B cell (primary cell): ENCODE results near the gene CUBN. TPM values are rescaled to one million over a fixed set of nuclear protein-coding genes. Genes with fewer than 3 reads are reported as not detected.

Experiments used
- ATAC-seq: fragments of 200-7000 bp; cut with Tn5 transposase; one replicate; pipeline ENCODE4 v1.10.0; 2021; ENCODE audit warnings: low read depth, mild to moderate bottlenecking, moderate number of reproducible peaks, moderate library complexity
- CTCF ChIA-PET: fragments of 350-600 bp; sonication (Branson Sonifier 250); formaldehyde crosslinking; loops from one replicate; lab custom pipeline; 2021; ENCODE audit warnings: antibody characterized with exemption, inconsistent platforms; lab: Charles Lee
- POLR2A ChIA-PET: fragments of 350-600 bp; sonication (Branson Sonifier 250); formaldehyde crosslinking; loops from one replicate; lab custom pipeline; 2021; ENCODE audit warnings: antibody characterized with exemption; lab: Charles Lee
- DNase-seq: peaks from one replicate; pipeline ENCODE4 v3.0.0; 2013
- H2AFZ ChIP-seq: 2 replicates; pipeline ENCODE4 v1.6.1; 2012; ENCODE audit warnings: mild to moderate bottlenecking, low read depth, low read length; ENCODE audit not compliant: insufficient read depth, poor library complexity, severe bottlenecking
- H3K27ac ChIP-seq, 2 donors: 1 replicate in 1 of 2; 2 replicates in 1 of 2; pipeline ENCODE4 v1.5.1; 2012 to 2013; ENCODE audit warnings: low read length in 2 of 2, mild to moderate bottlenecking in 2 of 2, moderate library complexity in 1 of 2
- H3K27me3 ChIP-seq, 4 experiments: fragments of 200-600 bp in 1 of 4; sonication (generic) in 1 of 4; replicated peaks in 1 of 4; 1 replicate in 2 of 4; 2 replicates in 2 of 4; pipeline versions ENCODE4 v1.6.1 to v1.7.0; 2013 to 2016; ENCODE audit warnings: low read length in 3 of 4, mild to moderate bottlenecking in 2 of 4, mixed read lengths in 1 of 4, moderate library complexity in 1 of 4; ENCODE audit not compliant: insufficient read depth in 4 of 4, control insufficient read depth in 3 of 4; ENCODE audit errors: control extremely low read depth in 1 of 4
- H3K36me3 ChIP-seq, 2 experiments: replicated peaks in 1 of 2; 1 replicate in 1 of 2; 2 replicates in 1 of 2; pipeline versions ENCODE4 v1.6.1 to v1.7.1; 2013; ENCODE audit warnings: low read length in 1 of 2; ENCODE audit not compliant: insufficient read depth in 2 of 2, control insufficient read depth in 1 of 2; ENCODE audit errors: control extremely low read depth in 1 of 2, extremely low read depth in 1 of 2
- H3K4me1 ChIP-seq, 2 donors: fragments of 200-600 bp in 1 of 2; sonication (generic) in 1 of 2; 1 replicate in 1 of 2; 2 replicates in 1 of 2; pipeline versions ENCODE4 v1.5.1 to v1.6.1; 2013 to 2017; ENCODE audit warnings: low read length in 2 of 2; ENCODE audit not compliant: control insufficient read depth in 2 of 2, insufficient read depth in 2 of 2
- H3K4me2 ChIP-seq: replicated peaks from 2 replicates; pipeline ENCODE3; 2012; ENCODE audit warnings: mild to moderate bottlenecking, low read depth, low read length; ENCODE audit not compliant: poor library complexity, severe bottlenecking
- H3K4me3 ChIP-seq, 5 experiments: fragments of 200-600 bp in 1 of 5; sonication (generic) in 1 of 5; 1 replicate in 3 of 5; 2 replicates in 2 of 5; pipeline versions ENCODE4 v1.5.1 to v1.7.0; 2011 to 2016; ENCODE audit warnings: low read length in 4 of 5, mild to moderate bottlenecking in 4 of 5, low read depth in 2 of 5, control low read depth in 1 of 5, moderate library complexity in 1 of 5; ENCODE audit not compliant: insufficient read depth in 1 of 5; ENCODE audit errors: control extremely low read depth in 1 of 5, extremely low read depth in 1 of 5
- H3K79me2 ChIP-seq: fragments of 200-600 bp; sonication (generic); one replicate; pipeline ENCODE4 v1.6.0; 2016; ENCODE audit warnings: low read length; ENCODE audit not compliant: control insufficient read depth, insufficient read depth
- H3K9ac ChIP-seq: fragments of 200-600 bp; sonication (generic); 2 replicates; pipeline ENCODE4 v1.6.1; 2017; ENCODE audit warnings: mild to moderate bottlenecking, low read length, moderate library complexity
- H3K9me3 ChIP-seq, 3 donors: one replicate each; pipeline versions ENCODE4 v1.6.1 to v1.7.1; 2013; ENCODE audit warnings: low read length in 2 of 3; ENCODE audit not compliant: control insufficient read depth in 2 of 3, insufficient read depth in 1 of 3; ENCODE audit errors: control extremely low read depth in 1 of 3
- H4K20me1 ChIP-seq: 2 replicates; pipeline ENCODE4 v1.6.0; 2012; ENCODE audit warnings: mild to moderate bottlenecking, low read length; ENCODE audit not compliant: insufficient read depth, control insufficient read depth, poor library complexity, severe bottlenecking
- H3K27ac Mint-ChIP-seq: one replicate; pipeline ENCODE4 v1.8.0; 2021; ENCODE audit warnings: mixed read lengths
- H3K27me3 Mint-ChIP-seq: one replicate; pipeline ENCODE4 v1.8.0; 2021; ENCODE audit warnings: mixed read lengths
- H3K4me1 Mint-ChIP-seq: one replicate; pipeline ENCODE4 v1.8.0; 2021; ENCODE audit warnings: mixed read lengths
- H3K4me3 Mint-ChIP-seq: one replicate; pipeline ENCODE4 v1.8.0; 2021; ENCODE audit warnings: mixed read lengths
- H3K9me3 Mint-ChIP-seq: one replicate; pipeline ENCODE4 v1.8.0; 2022; ENCODE audit warnings: mixed read lengths; ENCODE audit not compliant: insufficient read depth
- EZH2 ChIP-seq: IDR thresholded peaks from 2 replicates; pipeline ENCODE4 v1.6.1; 2012; ENCODE audit warnings: borderline replicate concordance, low read depth, mild to moderate bottlenecking, moderate library complexity, low read length; ENCODE audit not compliant: insufficient read depth, poor library complexity, severe bottlenecking
- WGBS: methylation state at CpG from one replicate; pipeline ENCODE4 v1.1.5; 2013; ENCODE audit warnings: missing lambda C conversion rate; ENCODE audit not compliant: insufficient coverage; 5-methylcytosine and 5-hydroxymethylcytosine counted together
- intact Hi-C: fragments of 100-400 bp; cut with micrococcal nuclease; formaldehyde crosslinking; loops from one replicate; pipeline ENCODE4 v1.10.0; 2022
- polyA plus RNA-seq: library from polyadenylated mRNA; depleted of rRNA; stranded (reverse); fragments of >200 nt; gene quantifications from 2 replicates; pipeline ENCODE4 v1.2.3, GENCODE V29; 2012
- total RNA-seq, 2 donors: library from RNA; stranded (reverse); fragments of 120-200 nt in 1 of 2; gene quantifications; 1 replicate in 1 of 2; 2 replicates in 1 of 2; pipeline versions ENCODE4 v1.2.3 to v1.2.4, GENCODE V29; 2013 to 2022
- TF ChIP-seq, protein P1 (sequence below): fragments of 200-600 bp; IDR thresholded peaks from one replicate; pipeline ENCODE4 v1.8.0; 2022; ENCODE audit warnings: antibody characterized with exemption, mild to moderate bottlenecking

The CUBN gene
- total and polyA plus RNA-seq, 2 donors (not counting 1 experiment from before 2014, with no cell fraction given) = 4.2 to 5.7 TPM

GRCh38 chr10:17140386-17140761, 10.8 kb upstream of the CUBN start:
- H3K4me2 ChIP-seq = no peak overlapping the region
- no peak overlapping the region for H3K4me3 Mint-ChIP-seq
- ChIA-PET CTCF (interaction anchor here (0.9 kb wide), 1 partner anchor 43 kb away, joined by 3 read pairs; no protein-coding TSS in a partner anchor), POLR2A (no interaction called here)
- no peaks in the 10 kb centered on the region for H3K36me3 ChIP-seq
- no peaks in the 10 kb centered on the region for H3K4me1 Mint-ChIP-seq
- H3K27me3 Mint-ChIP-seq = no peaks in the 10 kb centered on the region
- ATAC-seq (no peak), DNase-seq (no peak)
- H3K27me3 ChIP-seq = no peaks in the 10 kb centered on the region
- TF ChIP-seq, protein P1, sequence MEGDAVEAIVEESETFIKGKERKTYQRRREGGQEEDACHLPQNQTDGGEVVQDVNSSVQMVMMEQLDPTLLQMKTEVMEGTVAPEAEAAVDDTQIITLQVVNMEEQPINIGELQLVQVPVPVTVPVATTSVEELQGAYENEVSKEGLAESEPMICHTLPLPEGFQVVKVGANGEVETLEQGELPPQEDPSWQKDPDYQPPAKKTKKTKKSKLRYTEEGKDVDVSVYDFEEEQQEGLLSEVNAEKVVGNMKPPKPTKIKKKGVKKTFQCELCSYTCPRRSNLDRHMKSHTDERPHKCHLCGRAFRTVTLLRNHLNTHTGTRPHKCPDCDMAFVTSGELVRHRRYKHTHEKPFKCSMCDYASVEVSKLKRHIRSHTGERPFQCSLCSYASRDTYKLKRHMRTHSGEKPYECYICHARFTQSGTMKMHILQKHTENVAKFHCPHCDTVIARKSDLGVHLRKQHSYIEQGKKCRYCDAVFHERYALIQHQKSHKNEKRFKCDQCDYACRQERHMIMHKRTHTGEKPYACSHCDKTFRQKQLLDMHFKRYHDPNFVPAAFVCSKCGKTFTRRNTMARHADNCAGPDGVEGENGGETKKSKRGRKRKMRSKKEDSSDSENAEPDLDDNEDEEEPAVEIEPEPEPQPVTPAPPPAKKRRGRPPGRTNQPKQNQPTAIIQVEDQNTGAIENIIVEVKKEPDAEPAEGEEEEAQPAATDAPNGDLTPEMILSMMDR = no peak
- TF ChIP-seq EZH2 = no peak
- no peak overlapping the region for H3K9ac ChIP-seq
- H3K27ac Mint-ChIP-seq = no peak overlapping the region
- no peaks in the 10 kb centered on the region for H4K20me1 ChIP-seq
- H3K4me3 ChIP-seq = no peak overlapping the region
- H3K27ac ChIP-seq = no peak overlapping the region
- no peaks in the 10 kb centered on the region for H3K4me1 ChIP-seq
- H3K9me3 ChIP-seq = peaks cover 0 to 5% (median 1%) of the 10 kb centered on the region in 3 donors
- intact Hi-C loops = no loop called here
- no peaks in the 10 kb centered on the region for H3K79me2 ChIP-seq
- H2AFZ ChIP-seq = no peak overlapping the region
- peaks cover 5% of the 10 kb centered on the region for H3K9me3 Mint-ChIP-seq

- peaks cover 5% of the 10 kb centered on the region for H3K9me3 Mint-ChIP-seq
- Histone ChIP-seq H3K9ac (no peak overlapping the region), H3K4me1 (no peaks in the 10 kb centered on the region), H3K27me3 (no peaks in the 10 kb centered on the region), H2AFZ (no peak overlapping the region), H3K27ac (no peak overlapping the region), H3K79me2 (no peaks in the 10 kb centered on the region), H4K20me1 (no peaks in the 10 kb centered on the region), H3K9me3 (peaks cover 0 to 5% (median 1%) of the 10 kb centered on the region in 3 donors), H3K36me3 (no peaks in the 10 kb centered on the region), H3K4me2 (no peak overlapping the region), H3K4me3 (no peak overlapping the region)
- no CpG with 5 or more reads among the region's 5 CpGs for WGBS
- H3K4me3 Mint-ChIP-seq = no peak overlapping the region
- intact Hi-C loops = no loop called here
- no peak for ATAC-seq
- H3K4me1 Mint-ChIP-seq = no peaks in the 10 kb centered on the region
- TF ChIP-seq, protein P1 = no peak
- CTCF ChIA-PET = no interaction called here
- no peak overlapping the region for H3K27ac Mint-ChIP-seq
- POLR2A ChIA-PET = no interaction called here
- no peaks in the 10 kb centered on the region for H3K27me3 Mint-ChIP-seq
- no peak for DNase-seq
These were observed 8.9 kb upstream of the CUBN start for GRCh38 chr10:17138460-17139042.
